22Rv1 (cell line): Measurements from ENCODE around the gene TMEM51.

ENCODE experiments used
- H3K27ac ChIP-seq: fragments of 450-650 bp; 2 replicates; pipeline ENCODE4 v1.5.1; 2017
- CTCF ChIP-seq: fragments of 450-650 bp; IDR thresholded peaks from 2 replicates; pipeline ENCODE4 v1.5.1; 2017; ENCODE audit warnings: mild to moderate bottlenecking
- ZFX ChIP-seq: fragments of 450-650 bp; IDR thresholded peaks from 2 replicates; pipeline ENCODE4 v1.6.1; 2017; ENCODE audit warnings: antibody characterized with exemption, borderline replicate concordance

Gene TMEM51

GRCh38 chr1:15186073-15186845, 32.7 kb downstream of the TMEM51 start:
- no peak for TF ChIP-seq CTCF
- no peak for TF ChIP-seq ZFX
- H3K27ac ChIP-seq = no peak overlapping the region

- H3K27ac ChIP-seq = no peak overlapping the region
- TF ChIP-seq CTCF (no peak), ZFX (no peak)
These were observed 33.3 kb downstream of the TMEM51 start for GRCh38 chr1:15186846-15187151.

- H3K27ac ChIP-seq = no peak overlapping the region
These were observed 33.9 kb downstream of the TMEM51 start for GRCh38 chr1:15187175-15188129.

GRCh38 chr1:15188130-15188524, 34.6 kb downstream of the TMEM51 start:
- no peak for TF ChIP-seq CTCF
- no peak for TF ChIP-seq ZFX
- no peak overlapping the region for H3K27ac ChIP-seq

More at GRCh38 chr1:15187175-15188129, 33.9 kb downstream of the TMEM51 start:
- TF ChIP-seq ZFX = no peak
- TF ChIP-seq CTCF = no peak

GRCh38 chr1:15188678-15189077, 35.1 kb downstream of the TMEM51 start:
- TF ChIP-seq ZFX (no peak), CTCF (no peak)

GRCh38 chr1:15189692-15190370, 36.3 kb downstream of the TMEM51 start:
- no peak overlapping the region for H3K27ac ChIP-seq
- TF ChIP-seq CTCF (no peak), ZFX (no peak)

More at GRCh38 chr1:15188678-15189077, 35.1 kb downstream of the TMEM51 start:
- no peak overlapping the region for H3K27ac ChIP-seq
